HG02870 (cell line): ENCODE measurements around the gene EPB41.
"Not testable (repeated sequence)": the region's sequence is repeated elsewhere in the genome, so short reads cannot be mapped to it uniquely, and the experiment has no call there.

Source experiments
- ATAC-seq: cut with Tn5 transposase; IDR thresholded peaks from one replicate; pipeline ENCODE4 v1.9.1; 2021; ENCODE audit warnings: mild to moderate bottlenecking, moderate library complexity; ENCODE audit not compliant: unreplicated experiment

Gene EPB41

DNA sequence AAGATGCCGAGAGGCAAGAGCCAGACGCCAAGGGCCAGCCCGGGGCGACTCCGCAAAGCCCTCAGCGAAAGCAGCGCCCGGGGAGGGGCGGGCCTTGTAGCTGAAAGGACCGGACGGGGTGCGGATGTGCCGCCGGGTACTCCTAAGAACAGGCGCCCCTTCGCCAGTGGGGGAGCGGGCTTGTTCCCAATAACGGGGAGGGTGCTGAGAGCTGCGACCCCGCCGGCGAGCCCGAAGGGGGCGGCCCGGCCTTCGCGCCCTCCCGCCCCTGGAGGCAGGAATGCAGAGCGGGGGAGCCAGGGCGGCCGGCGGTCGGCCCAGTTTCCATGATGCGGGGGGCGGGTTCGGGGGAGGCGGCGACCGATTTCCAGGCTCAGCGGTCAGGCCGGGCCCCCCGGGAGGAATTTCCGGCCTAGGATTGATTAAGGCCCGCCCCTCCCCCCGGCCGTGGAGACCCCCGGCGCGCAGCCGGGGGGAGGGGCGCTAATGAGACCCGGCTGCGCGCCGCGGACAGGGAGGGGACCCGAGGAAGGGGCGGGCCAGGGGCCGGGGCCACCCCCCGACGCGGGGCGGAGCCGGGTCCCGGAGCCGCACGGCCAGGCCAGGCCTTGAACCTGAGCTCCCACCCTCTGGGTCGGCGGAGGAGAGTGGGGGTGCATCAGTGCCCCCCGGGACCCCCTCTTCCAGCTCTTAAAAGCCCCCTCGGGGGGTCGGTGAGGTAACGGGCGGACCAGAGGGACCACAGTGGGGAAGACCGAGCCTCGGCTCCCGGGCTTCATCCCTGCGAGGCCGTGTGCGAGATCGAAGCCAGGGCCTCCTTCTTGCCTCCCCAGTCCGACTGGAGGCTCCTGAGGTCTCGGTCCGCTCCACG, 210.2 kb downstream of the EPB41 start:
- ATAC-seq: no peak

- ATAC-seq: no peak
These were observed 210.9 kb downstream of the EPB41 start for GRCh38 chr1:29125237-29125641.

GRCh38 chr1:29125788-29126187, 211.4 kb downstream of the EPB41 start:
- no peak for ATAC-seq

- no peak for ATAC-seq
These were observed 211.8 kb downstream of the EPB41 start for GRCh38 chr1:29126198-29126597.

DNA sequence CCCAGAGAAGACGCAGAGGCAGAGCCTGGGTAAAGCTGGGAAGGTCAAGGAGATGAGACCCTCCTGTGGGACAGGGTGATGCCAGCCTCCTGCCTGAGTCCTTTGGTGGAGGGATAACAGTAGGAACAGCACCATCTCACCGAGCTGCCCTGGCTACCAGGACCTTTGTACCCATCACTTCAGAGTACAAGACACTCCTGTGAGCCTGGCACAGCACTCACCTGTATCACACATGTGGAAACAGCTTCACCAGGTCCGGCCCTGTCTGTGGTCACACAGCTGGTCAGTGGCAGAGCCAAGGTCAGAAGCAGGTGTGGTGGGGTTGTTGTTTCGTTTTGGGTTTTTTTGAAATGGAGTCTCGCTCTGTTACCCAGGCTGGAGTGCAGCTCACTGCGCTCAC, 214.4 kb downstream of the EPB41 start:
- no peak for ATAC-seq

DNA sequence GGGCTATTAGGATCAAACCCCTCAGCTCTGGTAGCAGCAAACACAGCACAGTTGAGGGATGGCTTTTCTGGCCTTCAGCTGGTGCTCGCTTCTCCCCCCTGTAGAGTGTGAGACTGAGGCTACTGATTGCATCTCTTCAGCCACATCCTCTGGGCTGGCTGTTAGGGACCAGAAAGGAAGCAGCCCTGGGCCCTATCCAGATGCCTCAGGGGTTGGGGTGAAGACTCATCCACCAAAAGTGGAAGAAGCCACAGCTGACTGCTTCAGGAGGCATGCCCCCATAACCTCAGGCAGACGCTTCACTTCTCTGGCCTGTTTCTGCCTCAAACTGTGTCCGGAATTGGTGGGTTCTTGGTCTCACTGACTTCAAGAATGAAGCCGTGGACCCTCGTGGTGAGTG, 215.5 kb downstream of the EPB41 start:
- no peak for ATAC-seq

DNA sequence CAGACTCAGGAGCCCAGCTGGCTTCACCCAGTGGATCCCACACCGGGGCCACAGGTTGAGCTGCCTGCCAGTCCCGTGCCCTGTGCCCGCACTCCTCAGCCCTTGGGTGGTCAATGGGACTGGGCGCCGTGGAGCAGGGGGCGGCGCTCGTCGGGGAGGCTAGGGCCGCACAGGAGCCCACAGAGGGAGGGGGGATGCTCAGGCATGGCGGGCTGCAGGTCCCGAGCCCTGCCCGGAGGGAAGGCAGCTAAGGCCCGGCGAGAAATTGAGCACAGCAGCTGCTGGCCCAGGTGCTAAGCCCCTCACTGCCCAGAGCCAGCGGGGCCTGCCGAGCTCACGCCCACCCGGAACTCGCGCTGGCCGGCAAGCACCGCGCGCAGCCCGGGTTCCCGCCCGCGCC, 216.7 kb downstream of the EPB41 start:
- not testable (repeated sequence) for ATAC-seq

DNA sequence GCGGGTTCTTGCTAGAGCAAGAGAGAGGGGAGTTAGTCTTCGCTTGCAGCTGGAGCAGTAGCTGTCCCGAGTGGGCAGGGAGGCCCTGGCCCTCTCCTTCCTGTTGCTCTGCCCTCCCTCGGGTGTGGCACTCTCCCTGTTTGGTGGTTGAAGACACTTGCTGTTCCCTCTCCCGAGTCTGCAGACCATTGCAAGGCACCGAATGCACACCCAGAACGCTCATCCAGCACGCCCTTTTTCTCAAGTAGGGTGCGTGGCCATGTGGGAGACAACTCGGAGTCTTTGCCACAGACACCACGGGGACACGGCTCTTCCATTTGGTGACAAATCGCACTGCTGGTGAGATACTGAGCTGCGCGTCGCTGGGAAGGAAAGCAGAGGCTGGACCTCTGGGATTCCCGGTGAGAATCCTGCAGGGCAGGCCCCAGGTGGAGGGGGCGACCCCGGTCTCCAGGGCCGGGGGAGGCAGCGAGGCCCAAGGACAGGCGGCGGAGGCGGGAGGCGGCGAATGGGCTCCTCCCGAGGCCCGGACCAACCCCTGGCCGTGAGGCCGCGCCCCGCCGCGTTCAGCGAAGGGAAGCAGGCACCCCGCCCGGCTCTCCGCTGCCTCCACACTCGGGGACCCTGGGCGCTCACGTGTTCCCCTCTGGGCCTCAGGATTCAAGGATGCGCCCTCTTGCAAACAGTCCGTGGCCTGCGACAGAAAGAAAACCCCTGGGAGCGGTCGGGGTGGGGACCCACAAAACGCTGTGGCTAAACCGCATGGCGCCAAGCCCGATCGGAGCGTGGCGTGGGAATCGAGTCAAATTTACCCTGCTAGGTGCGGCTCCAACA, 219.7 kb downstream of the EPB41 start:
- no peak for ATAC-seq

- ATAC-seq: no peak
These were observed 220.3 kb downstream of the EPB41 start for GRCh38 chr1:29134695-29135028.

GRCh38 chr1:29136391-29136915, 222.1 kb downstream of the EPB41 start:
- no peak for ATAC-seq

GRCh38 chr1:29142714-29143113, 228.3 kb downstream of the EPB41 start:
- ATAC-seq: no peak

GRCh38 chr1:29144178-29144577, 229.8 kb downstream of the EPB41 start:
- no peak for ATAC-seq

DNA sequence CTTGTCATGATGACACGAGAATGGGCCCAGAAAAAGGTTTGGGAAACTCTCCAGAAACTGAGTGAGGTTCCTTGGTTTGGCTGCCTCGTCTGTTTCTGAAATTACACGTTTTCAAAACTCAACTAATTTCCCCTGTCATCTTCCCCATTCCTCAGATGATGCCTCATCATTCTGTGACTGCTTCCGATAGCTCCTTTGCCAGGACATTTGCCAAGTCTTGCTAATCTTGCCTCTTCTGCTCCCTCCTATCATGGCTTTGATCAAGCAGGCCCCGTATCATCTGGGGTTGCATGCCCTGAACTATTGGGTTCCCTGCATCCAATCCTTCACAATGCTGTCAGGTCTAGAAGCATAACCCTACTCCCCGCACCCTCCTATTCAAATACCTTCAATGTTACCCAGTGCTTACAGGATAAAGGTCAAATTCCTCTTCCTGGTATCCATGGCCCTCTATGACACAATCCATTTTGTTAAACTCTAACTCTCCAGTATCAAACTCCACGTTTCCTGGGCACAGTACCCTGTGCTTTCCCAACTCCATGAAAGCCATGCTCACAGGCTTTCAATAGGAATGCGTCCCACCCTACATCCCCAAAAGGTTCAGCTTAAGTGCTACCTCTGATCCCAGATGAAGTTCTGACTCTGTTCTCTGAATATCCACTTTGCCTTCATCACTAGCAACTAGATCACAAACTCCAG, 231.5 kb downstream of the EPB41 start:
- no peak for ATAC-seq

DNA sequence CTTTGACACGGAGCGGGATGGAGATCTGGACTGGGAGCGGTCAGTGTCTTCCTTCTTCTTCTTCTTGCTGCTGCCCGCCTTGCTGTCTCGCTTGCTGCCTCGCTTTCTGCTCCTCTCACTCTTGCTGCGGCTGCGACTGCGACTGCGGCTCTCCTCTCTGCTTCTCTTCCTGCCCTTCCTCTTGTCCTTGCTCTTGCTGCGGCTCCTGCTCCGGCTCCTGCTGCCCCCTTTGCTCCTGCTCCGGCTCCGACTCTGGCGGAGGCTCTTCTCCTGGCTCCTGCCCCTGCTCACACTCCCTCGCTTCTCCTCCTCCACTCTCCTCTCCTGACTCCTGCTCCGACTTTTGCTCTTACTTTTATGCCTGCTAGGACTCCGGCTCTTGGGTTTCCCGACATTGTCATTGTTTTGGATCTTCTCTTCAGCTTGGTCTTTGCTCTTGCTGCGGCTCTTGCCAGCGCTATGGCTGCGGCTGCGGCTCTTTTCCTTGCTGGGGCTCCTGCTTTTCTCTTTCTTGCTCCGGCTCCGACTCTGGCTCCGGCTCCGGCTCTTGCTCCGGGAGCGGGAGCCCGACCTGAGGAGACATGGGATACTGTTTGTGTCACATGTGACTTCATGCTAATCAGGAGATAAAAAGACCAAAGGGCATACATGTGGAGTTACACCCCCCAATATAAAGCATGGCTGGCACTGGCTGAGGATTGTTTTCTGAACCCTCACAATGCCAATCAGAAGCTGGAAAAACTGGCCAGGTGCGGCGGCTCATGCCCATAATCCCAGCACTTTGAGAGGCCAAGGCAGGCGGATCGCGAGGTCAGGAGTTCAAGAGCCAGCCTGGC, 234.5 kb downstream of the EPB41 start:
- no peak for ATAC-seq

GRCh38 chr1:29150346-29150745, 236.0 kb downstream of the EPB41 start:
- not testable (repeated sequence) for ATAC-seq

DNA sequence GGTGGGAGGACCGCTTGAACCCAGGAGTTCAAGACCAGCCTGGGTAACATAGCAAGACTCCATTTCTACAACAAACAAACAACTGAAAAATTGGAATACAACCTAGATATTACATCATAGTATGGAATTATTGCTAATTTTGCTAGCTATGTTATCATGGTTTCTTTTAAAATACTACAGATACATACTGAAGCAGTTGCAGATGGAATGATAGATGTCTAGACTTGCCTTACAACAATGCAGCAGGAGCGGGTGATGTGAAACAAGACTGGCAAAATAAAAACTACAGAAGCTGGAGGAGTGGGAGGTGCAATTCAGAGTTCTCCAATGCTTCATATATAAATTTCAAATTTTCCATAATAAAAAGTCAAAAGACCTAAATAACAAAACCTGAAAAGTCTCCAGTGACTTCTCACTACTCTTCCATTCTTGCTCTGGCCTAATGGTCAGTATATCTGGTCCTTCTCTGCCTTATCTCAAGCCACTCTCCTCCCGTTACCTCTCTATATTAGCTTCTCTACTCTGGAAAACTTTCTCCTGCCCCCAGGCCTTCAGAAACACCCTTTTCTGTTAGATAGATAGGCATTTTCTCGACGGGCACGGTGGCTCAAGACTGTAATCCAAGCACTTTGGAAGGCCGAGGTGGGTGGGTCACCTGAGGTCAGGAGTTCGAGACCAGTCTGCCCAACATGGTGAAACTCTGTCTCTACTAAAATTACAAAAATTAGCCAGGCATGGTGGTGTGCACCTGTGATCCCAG, 237.9 kb downstream of the EPB41 start:
- no peak for ATAC-seq

DNA sequence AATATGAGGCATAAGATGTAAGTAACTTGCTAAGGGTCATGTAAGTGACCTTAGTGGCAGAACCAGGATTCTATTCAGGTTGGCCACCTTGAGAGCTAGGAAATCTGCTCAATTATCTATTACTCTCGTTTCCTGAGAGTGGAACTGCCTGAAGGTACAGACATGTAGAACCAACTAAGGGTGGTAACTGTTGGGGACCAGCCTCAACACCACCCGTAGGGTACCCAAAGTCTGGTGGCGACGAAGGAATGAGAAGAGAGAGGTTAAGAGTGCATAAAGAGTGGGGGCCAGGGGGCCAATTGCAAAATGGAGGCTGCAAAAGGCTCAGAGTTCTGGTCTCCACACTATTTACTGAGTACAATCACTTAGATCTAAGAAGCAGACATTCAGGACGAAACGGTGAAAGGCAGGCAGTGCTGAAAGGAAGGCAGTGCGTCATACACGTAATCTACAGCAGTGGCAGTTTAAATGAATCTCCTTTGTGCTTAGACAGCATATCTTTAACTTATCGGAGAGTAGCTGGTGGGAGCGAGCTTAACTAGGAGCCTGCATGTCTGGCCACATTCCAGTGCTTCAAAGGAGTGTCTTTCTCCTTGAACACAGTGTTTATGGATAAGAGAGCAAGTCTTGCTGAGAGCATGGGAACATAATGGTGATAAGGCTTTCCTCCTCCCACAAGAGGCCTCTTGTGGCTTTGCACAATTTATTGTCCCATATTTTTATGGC, 242.3 kb downstream of the EPB41 start:
- no peak for ATAC-seq

- no peak for ATAC-seq
These were observed 242.9 kb downstream of the EPB41 start for GRCh38 chr1:29157269-29157601.

DNA sequence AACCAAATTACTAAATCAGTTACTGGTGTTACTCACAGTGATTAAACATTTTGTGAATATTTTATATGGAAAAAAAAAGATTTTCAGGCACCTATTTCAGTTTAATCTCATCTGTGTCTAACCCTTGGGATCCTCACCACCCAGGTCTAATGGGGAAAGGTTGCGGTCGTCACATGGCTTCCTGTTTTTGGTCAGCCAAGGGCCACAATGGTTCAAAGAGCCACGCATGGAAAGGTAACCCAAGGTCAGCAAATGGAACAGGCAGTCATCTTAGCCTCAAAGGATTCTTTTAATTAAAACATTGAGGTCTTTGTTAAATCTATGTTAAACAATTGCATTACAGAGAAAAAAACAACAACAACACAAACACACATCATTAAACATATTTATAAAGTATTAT, 245.4 kb downstream of the EPB41 start:
- ATAC-seq: no peak
